ENCODE data around the gene AFF4. TPM values are rescaled to one million over a fixed set of nuclear protein-coding genes. Genes with fewer than 3 reads are reported as not detected.

AFF4 gene
- total and polyA plus RNA-seq, 2 experiments from 2014 or later = 31.3 to 46.3 TPM

- TF ChIP-seq, protein P1, sequence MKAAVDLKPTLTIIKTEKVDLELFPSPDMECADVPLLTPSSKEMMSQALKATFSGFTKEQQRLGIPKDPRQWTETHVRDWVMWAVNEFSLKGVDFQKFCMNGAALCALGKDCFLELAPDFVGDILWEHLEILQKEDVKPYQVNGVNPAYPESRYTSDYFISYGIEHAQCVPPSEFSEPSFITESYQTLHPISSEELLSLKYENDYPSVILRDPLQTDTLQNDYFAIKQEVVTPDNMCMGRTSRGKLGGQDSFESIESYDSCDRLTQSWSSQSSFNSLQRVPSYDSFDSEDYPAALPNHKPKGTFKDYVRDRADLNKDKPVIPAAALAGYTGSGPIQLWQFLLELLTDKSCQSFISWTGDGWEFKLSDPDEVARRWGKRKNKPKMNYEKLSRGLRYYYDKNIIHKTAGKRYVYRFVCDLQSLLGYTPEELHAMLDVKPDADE (IDR thresholded peaks at IDR 0.05) = no peak
- TF ChIP-seq ZNF114 (CRISPR knock-in tag; IDR thresholded peaks at IDR 0.05) (no peak), STAT1 (IDR thresholded peaks at IDR 0.05; ENCODE audit: unreplicated experiment) (no peak), ZNF331 (CRISPR knock-in tag; IDR thresholded peaks at IDR 0.05; ENCODE audit: low read depth) (no peak), EZH2phosphoT487 (IDR thresholded peaks at IDR 0.05; ENCODE audit: unreplicated experiment) (no peak), POLR2AphosphoS5 (IDR thresholded peaks at IDR 0.05; ENCODE audit: low read depth) (no peak)
These were observed 67.6 kb downstream of the AFF4 start (continued) for GRCh38 chr5:132895719-132896305.

DNA sequence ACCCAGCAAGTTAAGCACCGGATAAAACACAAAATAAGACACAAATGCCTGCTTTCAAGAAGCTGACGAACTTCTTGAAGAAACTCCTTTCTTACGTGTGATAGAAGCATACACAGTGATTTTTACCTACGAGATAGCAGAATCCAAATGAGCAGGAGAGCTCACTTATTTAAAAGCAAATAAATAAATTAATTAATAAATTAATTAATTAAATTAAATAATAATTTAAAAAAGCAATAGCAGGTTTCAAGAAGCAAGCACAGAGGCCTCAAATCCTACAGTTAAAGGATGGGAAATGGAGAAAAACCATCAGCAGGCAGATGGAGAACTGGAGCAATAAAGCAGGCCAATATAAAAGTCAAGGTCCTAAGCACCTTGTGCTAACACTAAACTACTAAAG is 72.6 kb downstream of the AFF4 start:
- Histone ChIP-seq H3K4me3 (no peak overlapping the region), H3K27ac (ENCODE audit: low read depth) (no peak overlapping the region), H3K36me3 (ENCODE audit: insufficient read depth) (peaks cover 62% of the 10 kb centered on the region), H3K9me2 (ENCODE audit: insufficient read depth) (no peaks in the 10 kb centered on the region), H2AFZ (no peak overlapping the region), H3F3A (replicated peaks; ENCODE audit: low read depth) (no peaks in the 10 kb centered on the region), H3K79me2 (replicated peaks; ENCODE audit: insufficient read depth) (no peaks in the 10 kb centered on the region), H3K4me2 (no peak overlapping the region), H3K4me1 (ENCODE audit: insufficient read depth) (no peaks in the 10 kb centered on the region), H3K27me3 (ENCODE audit: insufficient read depth) (no peaks in the 10 kb centered on the region), H4K20me1 (replicated peaks; ENCODE audit: insufficient read depth) (peaks cover 5% of the 10 kb centered on the region)
- H3K9me3 Mint-ChIP-seq = no peaks in the 10 kb centered on the region
- no peaks in the 10 kb centered on the region for H3K4me1 Mint-ChIP-seq
- ATAC-seq = no peak
- DNase-seq (ENCODE audit: low spot score) = no peak
- no peak overlapping the region for H3K27ac Mint-ChIP-seq
- no peaks in the 10 kb centered on the region for H3K27me3 Mint-ChIP-seq (ENCODE audit: insufficient read depth, low read depth, poor library complexity)
- H3K4me3 Mint-ChIP-seq = no peak overlapping the region
- peaks cover 68% of the 10 kb centered on the region for H3K36me3 Mint-ChIP-seq (ENCODE audit: low read depth)
- TF ChIP-seq ZNF462 (CRISPR knock-in tag; IDR thresholded peaks at IDR 0.05) = no peak
- no peak for TF ChIP-seq ZNF331 (CRISPR knock-in tag; IDR thresholded peaks at IDR 0.05; ENCODE audit: low read depth)
- TF ChIP-seq STAT1 (IDR thresholded peaks at IDR 0.05; ENCODE audit: unreplicated experiment) = no peak
- TF ChIP-seq EZH2phosphoT487 (IDR thresholded peaks at IDR 0.05; ENCODE audit: unreplicated experiment) = no peak
- TF ChIP-seq, protein P2, sequence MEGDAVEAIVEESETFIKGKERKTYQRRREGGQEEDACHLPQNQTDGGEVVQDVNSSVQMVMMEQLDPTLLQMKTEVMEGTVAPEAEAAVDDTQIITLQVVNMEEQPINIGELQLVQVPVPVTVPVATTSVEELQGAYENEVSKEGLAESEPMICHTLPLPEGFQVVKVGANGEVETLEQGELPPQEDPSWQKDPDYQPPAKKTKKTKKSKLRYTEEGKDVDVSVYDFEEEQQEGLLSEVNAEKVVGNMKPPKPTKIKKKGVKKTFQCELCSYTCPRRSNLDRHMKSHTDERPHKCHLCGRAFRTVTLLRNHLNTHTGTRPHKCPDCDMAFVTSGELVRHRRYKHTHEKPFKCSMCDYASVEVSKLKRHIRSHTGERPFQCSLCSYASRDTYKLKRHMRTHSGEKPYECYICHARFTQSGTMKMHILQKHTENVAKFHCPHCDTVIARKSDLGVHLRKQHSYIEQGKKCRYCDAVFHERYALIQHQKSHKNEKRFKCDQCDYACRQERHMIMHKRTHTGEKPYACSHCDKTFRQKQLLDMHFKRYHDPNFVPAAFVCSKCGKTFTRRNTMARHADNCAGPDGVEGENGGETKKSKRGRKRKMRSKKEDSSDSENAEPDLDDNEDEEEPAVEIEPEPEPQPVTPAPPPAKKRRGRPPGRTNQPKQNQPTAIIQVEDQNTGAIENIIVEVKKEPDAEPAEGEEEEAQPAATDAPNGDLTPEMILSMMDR (conservative IDR thresholded peaks at IDR 0.05; ENCODE audit: low read depth in 2 of 2) = no peak
- no peak for TF ChIP-seq CREB1 (CRISPR knock-in tag; IDR thresholded peaks at IDR 0.05; ENCODE audit: low read depth)
- TF ChIP-seq EZH2 (IDR thresholded peaks at IDR 0.05; ENCODE audit: low read depth, unreplicated experiment) = no peak
- TF ChIP-seq POLR2AphosphoS5 (IDR thresholded peaks at IDR 0.05; ENCODE audit: low read depth) = no peak

Data from GM23338 (cell line).